Liver (tissue), 3 donors: ENCODE results near the gene DNAJC5G.

Experiments used
- RAD21 ChIP-seq, 2 donors: IDR thresholded peaks; 2 replicates each; pipeline ENCODE4 v1.6.1; 2016; ENCODE audit warnings: antibody characterized with exemption in 2 of 2, mild to moderate bottlenecking in 2 of 2
- TF ChIP-seq, protein P1 (sequence below): fragments of 150-350 bp; IDR thresholded peaks from 2 replicates; pipeline ENCODE4 v1.5.1; 2017; ENCODE audit warnings: improper control_type of control experiment, low read depth, low read length; ENCODE audit not compliant: missing input control
- donor health status: healthy.
- donor health status: healthy.

DNA sequence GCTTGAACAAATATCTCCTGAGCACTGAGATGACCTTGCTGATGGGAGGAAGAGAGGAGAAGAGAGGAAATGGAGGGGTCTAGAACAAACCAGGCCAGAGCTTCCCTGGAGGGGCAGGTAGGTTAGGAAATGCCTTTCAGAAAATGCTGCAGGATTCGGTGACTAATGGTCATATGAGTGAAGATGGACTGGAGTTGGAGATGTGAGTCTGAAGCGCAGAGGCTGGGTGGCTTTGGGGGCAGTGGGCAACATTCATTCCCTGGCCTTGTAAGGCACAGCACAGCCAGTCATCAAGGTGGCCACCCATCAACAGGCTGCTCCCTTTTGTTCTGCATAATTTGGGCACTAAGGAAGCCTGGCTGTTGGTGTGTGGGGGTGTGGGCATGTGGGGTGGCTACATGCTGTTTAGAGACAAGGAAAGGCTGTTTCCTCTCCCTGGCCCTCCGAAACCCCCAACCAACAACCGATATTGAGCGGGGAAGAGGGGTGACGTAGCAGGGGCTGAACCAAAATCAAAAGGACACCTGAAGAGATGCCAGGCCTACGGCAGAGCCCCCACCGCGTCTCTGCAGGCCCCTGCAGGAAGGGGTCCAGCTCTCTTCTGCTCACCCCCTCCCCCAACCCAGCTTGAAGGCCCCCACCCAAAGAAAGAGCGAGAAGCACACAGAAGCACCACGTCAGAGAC, 13.8 kb upstream of the DNAJC5G start:
- TF ChIP-seq, protein P1, sequence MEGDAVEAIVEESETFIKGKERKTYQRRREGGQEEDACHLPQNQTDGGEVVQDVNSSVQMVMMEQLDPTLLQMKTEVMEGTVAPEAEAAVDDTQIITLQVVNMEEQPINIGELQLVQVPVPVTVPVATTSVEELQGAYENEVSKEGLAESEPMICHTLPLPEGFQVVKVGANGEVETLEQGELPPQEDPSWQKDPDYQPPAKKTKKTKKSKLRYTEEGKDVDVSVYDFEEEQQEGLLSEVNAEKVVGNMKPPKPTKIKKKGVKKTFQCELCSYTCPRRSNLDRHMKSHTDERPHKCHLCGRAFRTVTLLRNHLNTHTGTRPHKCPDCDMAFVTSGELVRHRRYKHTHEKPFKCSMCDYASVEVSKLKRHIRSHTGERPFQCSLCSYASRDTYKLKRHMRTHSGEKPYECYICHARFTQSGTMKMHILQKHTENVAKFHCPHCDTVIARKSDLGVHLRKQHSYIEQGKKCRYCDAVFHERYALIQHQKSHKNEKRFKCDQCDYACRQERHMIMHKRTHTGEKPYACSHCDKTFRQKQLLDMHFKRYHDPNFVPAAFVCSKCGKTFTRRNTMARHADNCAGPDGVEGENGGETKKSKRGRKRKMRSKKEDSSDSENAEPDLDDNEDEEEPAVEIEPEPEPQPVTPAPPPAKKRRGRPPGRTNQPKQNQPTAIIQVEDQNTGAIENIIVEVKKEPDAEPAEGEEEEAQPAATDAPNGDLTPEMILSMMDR, result no peak
- TF ChIP-seq RAD21 (IDR thresholded peaks at IDR 0.05), result no peak
